HepG2 (cell line): Measurements from ENCODE around the gene KCNJ1.

Experiments
- DPF2 ChIP-seq: sonication (generic); formaldehyde crosslinking; IDR thresholded peaks from 2 replicates; pipeline ENCODE4 v1.4.0; 2020; ENCODE audit warnings: mild to moderate bottlenecking, low read depth, missing genetic modification reagents, borderline replicate concordance
- FOXP4 ChIP-seq: sonication (generic); formaldehyde crosslinking; IDR thresholded peaks from 2 replicates; pipeline ENCODE4 v1.4.0; 2020; ENCODE audit warnings: missing genetic modification reagents
- KDM5A ChIP-seq: fragments of 200-600 bp; sonication (generic); IDR thresholded peaks from 2 replicates; pipeline ENCODE4 v1.7.0; 2018; ENCODE audit warnings: antibody characterized with exemption, mild to moderate bottlenecking, low read length, borderline replicate concordance
- MXI1 ChIP-seq: IDR thresholded peaks from 3 replicates; pipeline ENCODE4 v1.6.1; 2012; ENCODE audit warnings: low read depth, low read length, inconsistent platforms, borderline replicate concordance
- TF ChIP-seq, protein P1 (sequence below): sonication (generic); formaldehyde crosslinking; IDR thresholded peaks from 2 replicates; pipeline ENCODE4 v1.4.0; 2020; ENCODE audit warnings: missing genetic modification reagents
- TF ChIP-seq, protein P2 (sequence below), 2 experiments: IDR thresholded peaks; 2 replicates each; pipeline ENCODE4 v1.6.1; 2011 to 2012; ENCODE audit warnings: low read length in 2 of 2, borderline replicate concordance in 1 of 2, low read depth in 1 of 2, mild to moderate bottlenecking in 1 of 2, moderate library complexity in 1 of 2

GRCh38 chr11:128903248-128904061, 36.4 kb upstream of the KCNJ1 start:
- TF ChIP-seq FOXP4 (no peak), MXI1 (no peak), DPF2 (CRISPR knock-in tag) (no peak), KDM5A (no peak)
- TF ChIP-seq, protein P1, sequence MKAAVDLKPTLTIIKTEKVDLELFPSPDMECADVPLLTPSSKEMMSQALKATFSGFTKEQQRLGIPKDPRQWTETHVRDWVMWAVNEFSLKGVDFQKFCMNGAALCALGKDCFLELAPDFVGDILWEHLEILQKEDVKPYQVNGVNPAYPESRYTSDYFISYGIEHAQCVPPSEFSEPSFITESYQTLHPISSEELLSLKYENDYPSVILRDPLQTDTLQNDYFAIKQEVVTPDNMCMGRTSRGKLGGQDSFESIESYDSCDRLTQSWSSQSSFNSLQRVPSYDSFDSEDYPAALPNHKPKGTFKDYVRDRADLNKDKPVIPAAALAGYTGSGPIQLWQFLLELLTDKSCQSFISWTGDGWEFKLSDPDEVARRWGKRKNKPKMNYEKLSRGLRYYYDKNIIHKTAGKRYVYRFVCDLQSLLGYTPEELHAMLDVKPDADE (CRISPR knock-in tag): no peak
- TF ChIP-seq, protein P2, sequence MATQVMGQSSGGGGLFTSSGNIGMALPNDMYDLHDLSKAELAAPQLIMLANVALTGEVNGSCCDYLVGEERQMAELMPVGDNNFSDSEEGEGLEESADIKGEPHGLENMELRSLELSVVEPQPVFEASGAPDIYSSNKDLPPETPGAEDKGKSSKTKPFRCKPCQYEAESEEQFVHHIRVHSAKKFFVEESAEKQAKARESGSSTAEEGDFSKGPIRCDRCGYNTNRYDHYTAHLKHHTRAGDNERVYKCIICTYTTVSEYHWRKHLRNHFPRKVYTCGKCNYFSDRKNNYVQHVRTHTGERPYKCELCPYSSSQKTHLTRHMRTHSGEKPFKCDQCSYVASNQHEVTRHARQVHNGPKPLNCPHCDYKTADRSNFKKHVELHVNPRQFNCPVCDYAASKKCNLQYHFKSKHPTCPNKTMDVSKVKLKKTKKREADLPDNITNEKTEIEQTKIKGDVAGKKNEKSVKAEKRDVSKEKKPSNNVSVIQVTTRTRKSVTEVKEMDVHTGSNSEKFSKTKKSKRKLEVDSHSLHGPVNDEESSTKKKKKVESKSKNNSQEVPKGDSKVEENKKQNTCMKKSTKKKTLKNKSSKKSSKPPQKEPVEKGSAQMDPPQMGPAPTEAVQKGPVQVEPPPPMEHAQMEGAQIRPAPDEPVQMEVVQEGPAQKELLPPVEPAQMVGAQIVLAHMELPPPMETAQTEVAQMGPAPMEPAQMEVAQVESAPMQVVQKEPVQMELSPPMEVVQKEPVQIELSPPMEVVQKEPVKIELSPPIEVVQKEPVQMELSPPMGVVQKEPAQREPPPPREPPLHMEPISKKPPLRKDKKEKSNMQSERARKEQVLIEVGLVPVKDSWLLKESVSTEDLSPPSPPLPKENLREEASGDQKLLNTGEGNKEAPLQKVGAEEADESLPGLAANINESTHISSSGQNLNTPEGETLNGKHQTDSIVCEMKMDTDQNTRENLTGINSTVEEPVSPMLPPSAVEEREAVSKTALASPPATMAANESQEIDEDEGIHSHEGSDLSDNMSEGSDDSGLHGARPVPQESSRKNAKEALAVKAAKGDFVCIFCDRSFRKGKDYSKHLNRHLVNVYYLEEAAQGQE (IDR thresholded peaks at IDR 0.05; ENCODE audit: borderline replicate concordance in 1 of 2, low read depth in 1 of 2, low read length in 2 of 2): no peak
